OCI-LY7 (cell line): ENCODE measurements around the gene PMIS2. TPM values are rescaled to one million over a fixed set of nuclear protein-coding genes. Genes with fewer than 3 reads are reported as not detected.

Source experiments
- BruUV-seq: library from RNA; stranded (reverse); fragments of 400-500 nt; replicated peaks from 2 replicates; lab custom pipeline; 2021; lab: Mats Ljungman, UMichigan
- CTCF ChIA-PET: fragments of 300-600 bp; sonication (Branson Sonifier 250); formaldehyde crosslinking; loops from one replicate; lab custom pipeline; 2022; ENCODE audit warnings: antibody characterized with exemption; ENCODE audit not compliant: unreplicated experiment; lab: Charles Lee
- POLR2A ChIA-PET: fragments of 300-600 bp; sonication (Branson Sonifier 250); formaldehyde crosslinking; loops from one replicate; lab custom pipeline; 2022; ENCODE audit warnings: antibody characterized with exemption; lab: Charles Lee
- DNase-seq: peaks from one replicate; pipeline ENCODE4 v3.0.0-alpha.2; 2015; ENCODE audit warnings: low spot score
- H2AFZ ChIP-seq: fragments of 200-600 bp; sonication (generic), shearing (Covaris generic); 2 replicates; pipeline ENCODE4 v1.6.1; 2014; ENCODE audit warnings: mild to moderate bottlenecking, antibody characterized with exemption, low read length, moderate library complexity
- H3K27ac ChIP-seq: fragments of 200-600 bp; sonication (generic); 2 replicates; pipeline ENCODE4 v1.5.1; 2014; ENCODE audit warnings: mixed run types, low read depth, mild to moderate bottlenecking, moderate library complexity, low read length, inconsistent platforms; ENCODE audit not compliant: poor library complexity, severe bottlenecking
- H3K36me3 ChIP-seq: fragments of 200-600 bp; sonication (generic); 2 replicates; pipeline ENCODE4 v1.6.1; 2014; ENCODE audit warnings: mild to moderate bottlenecking, antibody characterized with exemption, low read length, moderate library complexity, mixed read lengths; ENCODE audit not compliant: insufficient read depth
- H3K4me1 ChIP-seq: fragments of 200-600 bp; sonication (generic); 2 replicates; pipeline ENCODE4 v1.5.1; 2014; ENCODE audit warnings: mild to moderate bottlenecking, low read length; ENCODE audit not compliant: insufficient read depth, poor library complexity, severe bottlenecking
- H3K4me2 ChIP-seq: fragments of 200-600 bp; sonication (generic); 2 replicates; pipeline ENCODE4 v1.6.1; 2014; ENCODE audit warnings: mild to moderate bottlenecking, low read length
- H3K4me3 ChIP-seq: fragments of 200-600 bp; sonication (generic); 2 replicates; pipeline ENCODE4 v1.5.1; 2014; ENCODE audit warnings: mild to moderate bottlenecking, low read depth, low read length; ENCODE audit not compliant: poor library complexity, severe bottlenecking
- H3K79me2 ChIP-seq: fragments of 200-600 bp; sonication (generic); 2 replicates; pipeline ENCODE4 v1.6.1; 2016; ENCODE audit warnings: low read depth, mild to moderate bottlenecking, low read length, moderate library complexity, mixed read lengths; ENCODE audit not compliant: insufficient read depth
- H3K9me2 ChIP-seq: fragments of 200-600 bp; sonication (generic); 2 replicates; pipeline ENCODE4 v1.6.1; 2016; ENCODE audit warnings: mild to moderate bottlenecking, low read length, mixed read lengths; ENCODE audit not compliant: insufficient read depth
- H3K9me3 ChIP-seq: fragments of 200-600 bp; sonication (generic); 2 replicates; pipeline ENCODE4 v1.6.1; 2014; ENCODE audit warnings: mild to moderate bottlenecking, mixed run types, low read length, mixed read lengths
- H4K20me1 ChIP-seq: fragments of 200-600 bp; sonication (generic); 2 replicates; pipeline ENCODE4 v1.6.1; 2014; ENCODE audit warnings: mild to moderate bottlenecking, antibody characterized with exemption, low read length, moderate library complexity, mixed read lengths; ENCODE audit not compliant: insufficient read depth
- CTCF ChIP-seq: fragments of 200-600 bp; sonication (generic); conservative IDR thresholded peaks from 2 replicates; pipeline ENCODE4 v1.5.1; 2014; ENCODE audit warnings: mild to moderate bottlenecking, antibody characterized with exemption, low read length, moderate library complexity, mixed read lengths
- EZH2phosphoT487 ChIP-seq: fragments of 200-600 bp; sonication (generic); IDR thresholded peaks from 2 replicates; pipeline ENCODE4 v1.6.1; 2018; ENCODE audit warnings: low read depth, borderline replicate concordance, mild to moderate bottlenecking, mixed run types, antibody characterized with exemption, low read length, moderate library complexity, mixed read lengths
- intact Hi-C: fragments of 100-400 bp; cut with micrococcal nuclease; formaldehyde crosslinking; loops from one replicate; pipeline ENCODE4 v1.10.0; 2022; ENCODE audit not compliant: unreplicated experiment
- total RNA-seq, 2 experiments: library from RNA; depleted of rRNA in 1 of 2; stranded (reverse); fragments of >200 nt in 1 of 2; shearing (Covaris generic) in 1 of 2; gene quantifications; 2 replicates each; pipeline ENCODE4 v1.2.3, GENCODE V29; 2014 to 2022

Gene PMIS2
- total RNA-seq, 2 experiments from 2014 or later = not detected

DNA sequence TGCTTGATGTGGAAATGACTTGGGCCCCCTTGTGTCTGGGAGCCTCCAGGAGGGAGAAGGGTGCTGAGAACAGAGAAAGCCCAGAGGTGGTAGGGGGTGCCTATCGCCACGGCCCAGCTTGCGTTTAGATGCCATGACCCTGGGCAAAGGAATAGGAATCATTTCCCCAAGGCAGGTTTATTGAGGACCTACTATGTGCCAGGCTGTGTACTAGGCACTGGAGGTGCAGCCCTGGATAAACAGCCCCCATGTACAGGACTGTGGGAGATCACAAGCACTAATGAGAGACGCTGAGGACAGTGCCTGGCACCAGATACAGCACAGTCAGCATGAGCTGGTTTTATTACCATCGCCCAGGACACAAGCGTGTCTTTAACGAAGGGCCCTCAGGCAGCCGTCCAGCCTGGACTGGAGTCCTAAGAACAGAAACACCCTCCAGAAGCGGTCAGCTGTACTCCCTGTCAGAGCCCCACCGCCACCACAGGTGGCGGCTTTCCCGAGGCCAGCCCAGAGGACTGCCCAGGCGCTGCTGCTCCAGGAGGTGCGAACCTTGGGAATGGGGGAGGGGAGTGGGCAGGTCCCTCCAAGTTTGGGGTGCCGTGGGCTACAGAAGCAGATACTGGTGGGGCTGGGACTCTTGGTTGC, 36.0 kb upstream of the PMIS2 start:
- no peak for DNase-seq
- no peaks in the 10 kb centered on the region for H3K9me3 ChIP-seq
- H3K36me3 ChIP-seq = no peaks in the 10 kb centered on the region; the same call in 1 of the 2 replicates
- ChIA-PET POLR2A (no interaction called here), CTCF (no interaction called here)
- TF ChIP-seq EZH2phosphoT487 (no peak), CTCF (no peak)
- H3K4me2 ChIP-seq = no peak overlapping the region
- no peak overlapping the region for H2AFZ ChIP-seq
- intact Hi-C loops = loop anchor here (1.0 to 5.0 kb wide), 3 partner anchors 42 to 142 kb away; partner anchors contain the start of gene COX6B1
- H3K27ac ChIP-seq = no peak overlapping the region
- no peaks in the 10 kb centered on the region for H3K9me2 ChIP-seq
- H3K79me2 ChIP-seq = peaks cover 6% of the 10 kb centered on the region; the same call in 1 of the 2 replicates
- no TSS peak for BruUV-seq
- peaks cover 9% of the 10 kb centered on the region for H3K4me1 ChIP-seq
- H3K4me3 ChIP-seq = no peak overlapping the region
- no peaks in the 10 kb centered on the region for H4K20me1 ChIP-seq

- no peaks in the 10 kb centered on the region for H3K9me3 ChIP-seq
- ChIA-PET POLR2A (interaction anchor here (0.6 kb wide), 3 partner anchors 14 to 648 kb away, joined by 3 to 8 read pairs (median 3); no protein-coding TSS in a partner anchor), CTCF (no interaction called here)
- no peak for DNase-seq
- no peak overlapping the region for H3K27ac ChIP-seq
- no peaks in the 10 kb centered on the region for H4K20me1 ChIP-seq
- no peak overlapping the region for H3K4me2 ChIP-seq
- H3K9me2 ChIP-seq = no peaks in the 10 kb centered on the region
- intact Hi-C loops = no loop called here
- no peak overlapping the region for H2AFZ ChIP-seq
- peaks cover 7% of the 10 kb centered on the region for H3K4me1 ChIP-seq
- no TSS peak for BruUV-seq
- H3K36me3 ChIP-seq = no peaks in the 10 kb centered on the region; the same call in 1 of the 2 replicates
- no peaks in the 10 kb centered on the region for H3K79me2 ChIP-seq
- no peak overlapping the region for H3K4me3 ChIP-seq
- TF ChIP-seq CTCF = no peak
- TF ChIP-seq EZH2phosphoT487 = no peak
Measured at GRCh38 chr19:35551091-35551810, 34.7 kb upstream of the PMIS2 start.
